ENCODE results near the gene TXNRD1.

- TF ChIP-seq SP1 (IDR thresholded peaks at IDR 0.05; ENCODE audit: low read depth, low read length) (no peak), EP300 (IDR thresholded peaks at IDR 0.05; ENCODE audit: borderline replicate concordance in 1 of 2, low read depth in 2 of 2, low read length in 2 of 2) (no peak), GABPA (IDR thresholded peaks at IDR 0.05; ENCODE audit: borderline replicate concordance, insufficient read depth, low read length) (no peak), CTCF (IDR thresholded peaks at IDR 0.05; ENCODE audit: control extremely low read depth in 1 of 3, insufficient read depth in 1 of 3, low read depth in 1 of 3, low read length in 3 of 3) (no peak), SUZ12 (IDR thresholded peaks at IDR 0.05; ENCODE audit: low read length) (no peak), MAX (IDR thresholded peaks at IDR 0.05) (no peak), ATF2 (IDR thresholded peaks at IDR 0.05; ENCODE audit: low read length) (no peak), POLR2A (IDR thresholded peaks at IDR 0.05; ENCODE audit: control extremely low read depth in 1 of 2, low read depth in 2 of 2, low read length in 2 of 2) (no peak)
These were observed 57.4 kb downstream of the TXNRD1 start for GRCh38 chr12:104272938-104273337.

Measured in H1 (cell line).